Stimulated activated CD4-positive, alpha-beta T cell treated with anti-CD3 and anti-CD28 coated beads, Interleukin-4, amount 100 ng/mL, for 4 hours (primary cell): ENCODE measurements around the gene PROSER2.

Experiments used
- DNase-seq, 2 experiments: peaks; one replicate each; pipeline ENCODE4 v3.0.0-alpha.2; 2020

The PROSER2 gene

DNA sequence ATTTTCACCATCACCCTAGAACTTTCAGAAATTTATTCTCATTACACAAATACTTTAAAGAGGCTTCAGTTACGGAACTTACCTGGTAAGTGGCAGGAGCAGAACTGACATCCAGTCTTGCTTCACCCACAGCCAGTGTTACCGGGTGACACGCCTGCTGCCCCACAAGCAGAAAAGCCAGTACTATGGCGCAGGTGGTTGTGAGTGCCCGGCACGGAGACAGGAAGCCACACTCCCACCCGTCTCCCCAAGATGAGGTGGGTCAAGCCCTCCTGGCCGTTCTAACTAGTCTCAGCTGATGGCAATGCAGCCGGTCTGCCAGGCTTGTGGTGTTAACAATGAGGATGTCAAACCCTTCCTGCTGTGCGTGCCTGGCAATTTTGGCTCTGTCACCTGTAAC lies 86.9 kb downstream of the PROSER2 start:
- DNase-seq, result no peak

DNA sequence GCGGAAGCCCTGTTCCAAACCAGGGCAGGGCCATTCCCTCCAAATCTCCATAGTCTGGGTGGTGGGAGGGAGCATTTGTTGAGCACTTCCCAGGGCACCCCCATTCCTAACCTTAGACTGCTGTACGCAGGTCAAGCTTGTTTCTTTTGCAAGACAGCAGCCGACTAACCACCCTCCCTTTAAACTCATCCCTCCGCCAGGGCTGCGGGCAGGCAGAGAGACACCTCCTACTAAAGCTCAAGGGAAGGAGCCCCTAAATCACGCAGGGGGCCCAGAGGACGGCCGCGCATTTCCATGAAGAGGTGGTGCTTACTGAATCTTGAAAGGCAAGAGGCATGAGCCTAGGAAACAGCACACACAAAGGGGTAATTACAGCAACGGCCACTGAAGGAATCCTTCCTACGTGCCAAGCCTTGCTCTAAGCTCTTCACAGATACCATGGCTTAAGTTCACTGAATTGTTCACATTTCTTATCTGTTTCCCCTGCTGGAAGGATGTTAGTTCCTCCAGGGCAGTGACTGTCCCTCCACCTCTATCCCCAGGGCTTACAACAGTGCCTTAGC lies 90.0 kb downstream of the PROSER2 start:
- DNase-seq, result no peak

GRCh38 chr10:11918384-11918783 lies 95.2 kb downstream of the PROSER2 start:
- no peak for DNase-seq

GRCh38 chr10:11919271-11919670 lies 96.1 kb downstream of the PROSER2 start:
- no peak for DNase-seq
